Measurements from ENCODE around the gene TRAPPC14. TPM values are rescaled to one million over a fixed set of nuclear protein-coding genes. Genes with fewer than 3 reads are reported as not detected.
"Not testable (repeated sequence)": the region's sequence is repeated elsewhere in the genome, so short reads cannot be mapped to it uniquely, and the experiment has no call there.

Gene TRAPPC14
- total RNA-seq, 1 experiment from 2014 or later = 5.1 TPM

GRCh38 chr7:100182616-100183015, 24.1 kb upstream of the TRAPPC14 start:
- not testable (repeated sequence) for H3K36me3 ChIP-seq; DNase-seq (ENCODE audit: low read depth in 1 of 2, low spot score in 2 of 2); H3K27ac ChIP-seq; H3K9me3 ChIP-seq (replicated peaks); H3K27me3 ChIP-seq (replicated peaks); H3K4me1 ChIP-seq (replicated peaks); H3K4me3 ChIP-seq

GRCh38 chr7:100180084-100180483, 21.6 kb upstream of the TRAPPC14 start:
- not testable (repeated sequence) for H3K4me3 ChIP-seq; H3K9me3 ChIP-seq (replicated peaks); H3K4me1 ChIP-seq (replicated peaks); DNase-seq (ENCODE audit: low read depth in 1 of 2, low spot score in 2 of 2); H3K36me3 ChIP-seq; H3K27ac ChIP-seq; H3K27me3 ChIP-seq (replicated peaks)

GRCh38 chr7:100177045-100178001, 18.8 kb upstream of the TRAPPC14 start, which contains the start of the genes GPC2 and STAG3:
Gene GPC2 (minus strand): TSS chr7:100177381. CDS start chr7:100177199, 182 bp downstream.
Gene STAG3 (plus strand): TSS chr7:100177918. CDS start chr7:100180557, 2,639 bp downstream.
- peak within 1 kb of the TSS; percentile 47 for H3K4me3 ChIP-seq
- H3K27ac ChIP-seq = no peak within 1 kb of the TSS
- peaks cover 4% of the 10 kb centered on the region; the same call in 1 of the 2 replicates for H3K9me3 ChIP-seq (replicated peaks)
- no peaks in the 10 kb centered on the region for H3K27me3 ChIP-seq (replicated peaks)
- H3K36me3 ChIP-seq = no peaks in the 10 kb centered on the region
- DNase-seq (ENCODE audit: low read depth in 1 of 2, low spot score in 2 of 2) = peak; percentile 94 to 98
- H3K4me1 ChIP-seq (replicated peaks) = peaks cover 5% of the 10 kb centered on the region

- H3K4me3 ChIP-seq = peak overlapping the region; percentile 47
- H3K27me3 ChIP-seq (replicated peaks) = no peaks in the 10 kb centered on the region
- H3K27ac ChIP-seq = no peak overlapping the region
- DNase-seq (ENCODE audit: low read depth in 1 of 2, low spot score in 2 of 2) = no peak
- no peaks in the 10 kb centered on the region for H3K36me3 ChIP-seq
- peaks cover 4% of the 10 kb centered on the region; the same call in 1 of the 2 replicates for H3K9me3 ChIP-seq (replicated peaks)
- H3K4me1 ChIP-seq (replicated peaks) = peaks cover 5% of the 10 kb centered on the region
Observed at GRCh38 chr7:100176096-100177044, 17.8 kb upstream of the TRAPPC14 start.

GRCh38 chr7:100175296-100175935, 16.9 kb upstream of the TRAPPC14 start:
- Histone ChIP-seq H3K9me3 (replicated peaks) (peaks cover 4% of the 10 kb centered on the region; the same call in 1 of the 2 replicates), H3K27ac (no peak overlapping the region), H3K4me1 (replicated peaks) (peaks cover 5% of the 10 kb centered on the region), H3K27me3 (replicated peaks) (no peaks in the 10 kb centered on the region), H3K36me3 (no peaks in the 10 kb centered on the region), H3K4me3 (no peak overlapping the region)
- DNase-seq (ENCODE audit: low read depth in 1 of 2, low spot score in 2 of 2) = no peak

GRCh38 chr7:100174582-100174981, 16.1 kb upstream of the TRAPPC14 start:
- Histone ChIP-seq H3K36me3 (no peaks in the 10 kb centered on the region), H3K27me3 (replicated peaks) (no peaks in the 10 kb centered on the region), H3K27ac (no peak overlapping the region), H3K4me3 (no peak overlapping the region), H3K9me3 (replicated peaks) (peaks cover 4% of the 10 kb centered on the region; the same call in 1 of the 2 replicates), H3K4me1 (replicated peaks) (peaks cover 5% of the 10 kb centered on the region)
- DNase-seq (ENCODE audit: low read depth in 1 of 2, low spot score in 2 of 2) = no peak

- peaks cover 4% of the 10 kb centered on the region; the same call in 1 of the 2 replicates for H3K9me3 ChIP-seq (replicated peaks)
- H3K27me3 ChIP-seq (replicated peaks) = no peaks in the 10 kb centered on the region
- no peak for DNase-seq (ENCODE audit: low read depth in 1 of 2, low spot score in 2 of 2)
- H3K27ac ChIP-seq = no peak overlapping the region
- H3K4me3 ChIP-seq = no peak overlapping the region
- peaks cover 5% of the 10 kb centered on the region for H3K4me1 ChIP-seq (replicated peaks)
- H3K36me3 ChIP-seq = no peaks in the 10 kb centered on the region
Observed at GRCh38 chr7:100173806-100174495, 15.4 kb upstream of the TRAPPC14 start.

GRCh38 chr7:100171840-100172239, 13.3 kb upstream of the TRAPPC14 start:
- Histone ChIP-seq H3K4me3 (no peak overlapping the region), H3K27ac (no peak overlapping the region), H3K9me3 (replicated peaks) (no peaks in the 10 kb centered on the region), H3K27me3 (replicated peaks) (no peaks in the 10 kb centered on the region), H3K4me1 (replicated peaks) (peaks cover 13% of the 10 kb centered on the region), H3K36me3 (no peaks in the 10 kb centered on the region)
- DNase-seq (ENCODE audit: low read depth in 1 of 2, low spot score in 2 of 2) = no peak

GRCh38 chr7:100171087-100171681, 12.7 kb upstream of the TRAPPC14 start:
- Histone ChIP-seq H3K36me3 (no peaks in the 10 kb centered on the region), H3K27ac (no peak overlapping the region), H3K9me3 (replicated peaks) (no peaks in the 10 kb centered on the region), H3K4me1 (replicated peaks) (peaks cover 13% of the 10 kb centered on the region), H3K4me3 (no peak overlapping the region), H3K27me3 (replicated peaks) (no peaks in the 10 kb centered on the region)
- no peak for DNase-seq (ENCODE audit: low read depth in 1 of 2, low spot score in 2 of 2)

GRCh38 chr7:100170101-100170897, 11.8 kb upstream of the TRAPPC14 start:
- no peak overlapping the region for H3K4me3 ChIP-seq
- H3K27ac ChIP-seq = no peak overlapping the region
- H3K36me3 ChIP-seq = no peaks in the 10 kb centered on the region
- no peaks in the 10 kb centered on the region for H3K9me3 ChIP-seq (replicated peaks)
- H3K27me3 ChIP-seq (replicated peaks) = no peaks in the 10 kb centered on the region
- peaks cover 13% of the 10 kb centered on the region for H3K4me1 ChIP-seq (replicated peaks)
- no peak for DNase-seq (ENCODE audit: low read depth in 1 of 2, low spot score in 2 of 2)

GRCh38 chr7:100169147-100169850, 10.8 kb upstream of the TRAPPC14 start:
- no peak overlapping the region for H3K4me3 ChIP-seq
- DNase-seq (ENCODE audit: low read depth in 1 of 2, low spot score in 2 of 2) = no peak
- H3K9me3 ChIP-seq (replicated peaks) = no peaks in the 10 kb centered on the region
- H3K36me3 ChIP-seq = no peaks in the 10 kb centered on the region
- H3K4me1 ChIP-seq (replicated peaks) = peaks cover 13% of the 10 kb centered on the region
- H3K27ac ChIP-seq = no peak overlapping the region
- no peaks in the 10 kb centered on the region for H3K27me3 ChIP-seq (replicated peaks)
